Stimulated activated CD4-positive, alpha-beta T cell treated with anti-CD3 and anti-CD28 coated beads, Interleukin-4, amount 100 ng/mL, for 1 hour (primary cell): ENCODE measurements around the gene TRAPPC10.

Source experiments
- DNase-seq: peaks from one replicate; pipeline ENCODE4 v3.0.0-alpha.2; 2020

TRAPPC10 gene

DNA sequence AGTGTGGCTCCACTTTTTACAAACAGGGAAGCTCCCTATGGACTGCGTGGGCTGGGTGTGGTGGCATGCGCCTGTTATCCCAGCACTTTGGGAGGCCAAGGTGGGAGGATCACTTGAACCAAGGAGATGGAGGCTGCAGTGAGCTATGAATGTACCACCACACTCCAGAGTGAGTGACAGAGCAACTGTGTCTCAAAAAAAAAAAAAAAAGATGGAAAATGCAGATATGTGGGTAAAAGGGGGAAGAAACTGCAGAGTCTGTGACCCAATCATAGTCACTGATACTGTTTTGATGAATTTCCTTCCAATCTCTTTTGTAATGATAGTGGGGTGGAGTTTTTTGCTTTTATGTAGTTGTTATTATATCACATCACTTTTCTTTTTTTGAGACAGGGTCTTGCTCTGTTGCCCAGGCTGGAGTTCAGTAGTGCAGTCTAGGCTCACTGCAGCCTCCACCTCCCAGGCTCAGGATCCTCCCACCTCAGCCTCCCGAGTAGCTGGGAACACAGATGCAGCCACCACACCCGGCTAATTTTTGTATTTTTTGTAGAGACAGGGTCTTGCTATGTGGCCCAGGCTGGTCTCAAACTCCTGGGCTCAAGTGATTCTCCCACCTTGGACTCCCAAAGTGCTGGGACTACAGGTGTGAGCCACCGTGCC is 8.7 kb upstream of the TRAPPC10 start:
- no peak for DNase-seq

DNA sequence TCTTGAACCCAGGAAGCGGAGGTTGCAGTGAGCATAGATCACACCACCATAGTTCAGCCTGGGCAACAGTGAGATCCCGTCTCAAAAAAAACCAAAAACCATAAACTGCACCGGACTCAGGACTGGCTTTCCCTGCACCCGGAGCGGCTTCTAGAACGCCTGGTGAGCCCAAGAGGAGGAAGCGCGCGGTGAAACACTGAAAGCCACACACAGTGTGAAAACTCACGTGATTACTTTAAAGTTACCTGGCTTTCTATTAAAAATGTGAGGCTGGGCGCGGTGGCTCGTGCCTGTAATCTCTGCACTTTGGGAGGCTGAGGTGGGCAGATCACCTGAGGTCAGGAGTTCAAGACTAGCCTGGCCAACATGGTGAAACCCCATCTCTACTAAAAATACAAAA is 7.0 kb upstream of the TRAPPC10 start:
- no peak for DNase-seq

DNA sequence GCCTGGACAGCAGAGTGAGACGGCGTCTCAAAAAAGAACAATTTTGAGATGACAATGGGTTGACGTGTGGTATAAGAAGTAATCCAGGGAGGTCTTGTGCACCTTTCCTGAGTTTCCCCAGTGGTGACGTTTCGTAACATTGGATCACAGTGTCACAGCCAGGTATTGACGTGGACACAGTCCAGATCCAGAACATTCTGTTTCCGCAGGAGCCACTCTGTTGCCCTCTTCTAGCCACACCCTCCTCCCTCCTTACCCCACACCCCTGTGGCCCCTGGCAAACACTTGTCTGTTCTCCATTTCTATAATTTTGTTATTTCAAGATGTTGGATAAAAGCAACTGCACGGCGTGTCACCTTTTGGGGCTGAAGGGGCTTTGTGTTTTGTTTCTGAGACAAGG is 6.5 kb upstream of the TRAPPC10 start:
- DNase-seq, result no peak

DNA sequence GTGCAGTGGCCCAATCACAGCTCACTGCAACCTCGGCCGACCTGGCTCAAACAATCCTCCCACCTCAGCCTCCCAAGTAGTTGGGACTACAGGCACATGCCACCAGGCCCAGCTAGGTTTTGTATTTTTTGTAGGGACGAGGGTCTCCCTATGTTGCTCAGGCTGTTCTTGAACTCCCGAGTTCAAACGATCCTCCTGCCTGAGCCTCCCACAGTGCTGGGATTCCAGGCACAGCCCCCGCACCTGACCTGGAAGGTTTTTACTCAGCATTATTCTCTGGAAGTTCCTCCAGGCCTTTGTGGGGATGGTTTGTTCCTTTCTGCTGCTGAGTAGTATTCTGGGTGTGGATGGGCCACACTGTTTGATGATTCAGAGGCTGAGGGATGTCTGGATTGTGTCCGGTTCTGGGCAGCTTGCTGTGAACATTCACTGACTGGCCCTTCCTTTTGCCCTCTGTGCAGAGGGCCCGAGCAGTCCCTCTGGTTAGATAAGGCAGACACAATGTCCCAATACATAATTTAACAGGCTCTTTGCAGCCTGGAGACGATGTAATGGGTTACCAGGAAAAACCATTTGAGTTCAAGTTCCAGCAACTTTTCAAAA is 6.0 kb upstream of the TRAPPC10 start:
- no peak for DNase-seq

DNA sequence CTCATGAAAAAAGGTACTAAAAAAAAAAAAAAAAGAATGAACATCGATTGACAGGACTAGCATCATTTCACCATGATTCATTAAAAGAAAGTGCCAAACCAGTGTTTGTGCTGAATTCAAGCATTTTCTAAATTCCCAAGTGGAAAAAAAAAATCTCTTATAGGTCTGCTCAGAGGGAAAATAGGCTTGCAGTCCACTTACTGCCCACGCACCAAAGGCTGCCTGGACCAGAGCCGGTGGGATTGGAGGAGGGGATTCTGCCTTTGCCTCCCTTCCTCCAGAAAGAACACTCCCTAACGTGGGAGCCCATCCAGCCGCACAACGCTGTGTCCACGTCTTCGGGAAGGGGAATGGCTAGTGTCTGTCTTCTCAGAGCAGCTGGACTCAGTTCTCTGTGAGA is 5.5 kb upstream of the TRAPPC10 start:
- DNase-seq, result no peak

DNA sequence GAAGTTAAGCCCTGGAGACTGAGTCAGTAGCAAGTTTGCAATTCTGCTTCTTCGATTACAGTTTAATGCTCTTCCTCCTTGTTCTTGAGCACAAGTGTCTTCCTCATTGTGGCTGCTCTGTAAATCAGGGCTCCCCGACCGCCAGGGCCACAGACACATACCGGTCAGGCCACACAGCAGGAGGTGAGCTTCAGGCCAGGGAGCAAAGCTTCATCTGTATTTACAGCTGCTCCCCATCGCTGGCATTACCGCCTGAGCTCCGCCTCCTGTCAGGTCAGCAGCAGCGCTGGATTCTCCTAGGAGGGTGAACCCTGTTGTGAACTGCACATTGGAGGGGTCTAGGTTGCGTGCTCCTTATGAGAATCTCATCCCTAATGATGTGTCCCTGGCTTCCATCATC is 1.7 kb upstream of the TRAPPC10 start:
- DNase-seq, result no peak

DNA sequence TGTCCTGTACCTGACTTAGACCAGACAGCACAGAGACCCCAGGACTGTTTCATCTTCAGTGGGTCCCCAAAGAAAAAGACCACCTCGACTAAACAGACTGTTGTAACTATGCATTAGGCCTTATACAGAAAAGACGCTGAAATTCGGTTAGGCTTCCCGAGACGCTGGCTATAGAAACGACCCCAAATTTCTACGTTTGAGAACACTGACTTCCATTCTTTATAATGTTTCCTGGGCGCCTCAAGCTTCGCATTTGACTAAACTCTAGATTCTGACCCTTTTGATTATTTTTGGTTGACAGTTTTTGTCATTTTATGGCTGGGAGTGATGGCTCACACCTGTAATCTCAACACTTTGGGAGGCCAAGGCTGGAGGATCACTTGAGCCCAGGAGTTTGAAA is 986 bp upstream of the TRAPPC10 start:
- no peak for DNase-seq

DNA sequence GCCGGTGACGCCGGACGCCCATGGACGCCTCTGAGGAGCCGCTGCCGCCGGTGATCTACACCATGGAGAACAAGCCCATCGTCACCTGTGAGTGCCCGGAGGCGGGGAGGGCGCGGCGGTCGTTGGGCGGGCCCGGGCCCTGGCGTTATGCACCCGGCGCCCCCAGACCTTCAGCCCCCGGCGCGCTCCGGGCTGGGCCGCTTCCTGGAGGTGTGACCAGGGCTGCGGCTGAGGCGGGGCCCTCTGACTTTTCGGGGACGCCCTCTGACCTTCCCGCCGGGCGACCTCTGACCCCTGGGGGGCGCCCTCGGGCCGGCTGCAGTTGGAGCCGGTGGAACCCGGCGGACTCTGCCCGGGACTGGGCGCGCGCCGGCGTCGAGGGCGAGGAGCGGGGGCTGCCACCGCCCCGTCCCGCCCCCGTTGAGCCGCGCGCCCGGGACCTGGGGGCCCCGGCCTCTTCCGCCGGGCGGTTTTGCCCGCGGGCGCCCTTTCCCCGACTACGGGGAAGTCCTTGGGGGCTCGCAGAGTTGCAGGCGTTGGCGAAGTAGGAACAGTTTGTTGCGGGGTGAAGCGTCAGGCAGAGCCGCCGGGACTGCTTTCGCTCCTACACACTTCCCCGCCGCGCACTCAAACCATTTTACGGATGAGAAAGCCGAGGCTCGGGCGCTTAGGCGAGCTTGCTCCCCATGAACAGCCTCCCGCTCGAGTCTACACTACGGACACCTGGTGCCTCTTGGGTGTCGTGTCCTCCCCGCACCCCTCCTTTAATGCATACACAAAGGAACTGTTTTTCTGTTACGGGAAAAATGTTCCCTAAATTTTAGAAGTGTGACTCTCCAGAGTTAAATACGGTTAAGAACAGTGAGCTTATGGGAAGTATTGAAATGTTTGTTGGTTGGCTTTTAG is 618 bp downstream of the TRAPPC10 start:
- peak; percentile 83 for DNase-seq

DNA sequence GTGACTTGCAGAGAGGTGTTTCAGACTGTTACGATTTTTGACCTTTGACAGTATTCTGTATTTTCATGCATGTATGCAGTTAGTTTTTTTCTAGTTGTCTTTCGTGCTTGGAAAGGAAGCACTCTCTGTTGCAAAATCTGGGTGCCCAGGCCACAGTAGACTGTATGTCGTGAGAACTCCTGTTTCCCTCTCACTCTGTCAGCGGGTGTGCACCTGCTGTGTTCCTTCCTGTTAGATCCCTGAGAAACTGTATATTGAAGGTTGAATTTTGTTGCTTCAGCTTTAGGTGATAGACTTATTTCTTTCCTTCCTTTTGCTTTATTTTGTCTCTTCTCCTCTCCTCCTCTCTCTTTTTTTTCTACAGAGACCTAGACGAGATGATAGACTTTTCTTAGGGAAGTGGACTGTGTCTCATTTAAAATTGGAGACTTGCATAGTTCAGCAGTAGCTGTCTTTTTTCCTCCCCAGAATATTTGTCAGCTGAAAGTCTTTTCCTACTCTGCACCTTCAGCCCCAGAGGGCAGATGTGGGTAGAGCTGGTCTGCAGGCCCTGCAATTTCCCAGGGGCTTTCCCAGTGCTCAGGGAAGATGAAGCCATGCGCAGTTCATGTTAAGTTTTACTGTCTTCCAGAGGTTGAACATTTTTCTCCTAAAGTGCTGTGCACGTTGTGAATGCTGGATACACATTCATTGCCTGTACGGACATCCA is 1.4 kb downstream of the TRAPPC10 start:
- DNase-seq, result peak; percentile 42

DNA sequence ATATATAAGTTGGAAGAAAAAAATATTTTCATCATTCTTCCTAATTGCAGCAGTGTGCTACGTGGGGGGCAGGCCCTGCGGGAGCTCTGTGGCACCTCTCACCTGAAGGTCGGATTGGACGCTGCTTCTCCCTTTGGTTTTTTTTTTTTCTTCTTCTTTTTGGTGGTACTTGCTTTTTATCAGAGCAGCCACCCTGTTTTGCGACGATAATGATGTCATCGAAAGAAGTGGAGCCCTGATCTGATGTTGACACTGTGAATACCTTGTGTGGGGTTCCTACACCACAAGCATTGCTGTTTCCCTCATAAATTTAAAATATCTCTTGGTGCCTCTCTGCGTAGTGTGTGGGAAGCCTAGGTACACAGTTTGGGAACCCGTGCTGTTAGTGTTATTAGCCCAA is 5.5 kb downstream of the TRAPPC10 start:
- no peak for DNase-seq

DNA sequence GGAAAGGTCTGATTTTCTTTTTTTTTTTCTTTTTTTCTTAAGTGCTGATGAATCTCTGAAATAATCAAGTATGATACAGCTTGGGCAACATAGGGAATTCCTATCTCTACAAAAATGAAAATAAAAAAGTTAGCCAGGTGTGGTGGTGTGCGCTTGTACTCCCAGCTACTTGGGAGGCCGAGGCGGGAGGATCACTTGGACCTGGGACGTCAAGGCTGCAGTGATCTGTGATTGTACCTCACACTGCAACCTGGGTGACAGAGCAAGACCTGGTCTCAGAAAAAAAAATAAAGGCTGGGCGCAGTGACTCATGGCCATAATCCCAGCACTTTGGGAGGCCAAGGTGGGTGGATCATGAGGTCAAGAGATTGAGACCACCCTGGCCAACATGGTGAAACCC is 6.0 kb downstream of the TRAPPC10 start:
- no peak for DNase-seq

DNA sequence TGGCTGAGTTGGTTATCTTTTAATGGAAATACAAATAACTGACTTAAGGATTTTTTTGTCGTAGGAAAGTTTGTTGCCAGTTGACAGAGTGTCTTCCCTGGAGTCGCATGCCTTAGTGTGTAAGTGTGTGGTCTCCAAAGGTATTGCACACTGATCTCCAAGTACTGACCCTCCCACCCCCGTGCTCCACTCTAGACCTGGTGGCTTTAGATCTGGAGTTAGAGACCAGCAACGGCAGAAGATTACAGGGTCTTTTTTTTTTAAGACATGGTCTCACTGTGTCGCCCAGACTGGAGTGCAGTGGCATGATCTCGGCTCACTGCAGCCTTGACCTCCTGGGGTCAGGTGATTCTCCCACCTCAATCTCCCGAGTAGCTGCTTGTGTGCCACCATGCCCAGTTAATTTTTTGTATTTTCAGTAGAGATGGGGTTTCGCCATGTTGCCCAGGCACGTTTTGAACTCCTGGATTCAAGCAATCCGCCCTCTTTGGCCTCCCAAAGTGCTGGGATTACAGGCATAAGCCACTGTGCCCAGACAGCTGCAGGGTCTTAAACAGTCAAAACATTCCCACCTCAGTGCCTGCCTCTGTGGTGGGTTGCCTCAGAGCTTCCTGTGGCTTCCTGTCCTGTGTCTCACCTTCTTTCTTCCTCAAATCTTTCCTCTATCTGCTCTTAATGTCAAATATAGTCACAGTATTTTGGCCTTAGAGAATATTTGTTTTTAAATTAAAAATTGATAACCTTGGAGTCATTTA is 6.9 kb downstream of the TRAPPC10 start:
- DNase-seq, result no peak

DNA sequence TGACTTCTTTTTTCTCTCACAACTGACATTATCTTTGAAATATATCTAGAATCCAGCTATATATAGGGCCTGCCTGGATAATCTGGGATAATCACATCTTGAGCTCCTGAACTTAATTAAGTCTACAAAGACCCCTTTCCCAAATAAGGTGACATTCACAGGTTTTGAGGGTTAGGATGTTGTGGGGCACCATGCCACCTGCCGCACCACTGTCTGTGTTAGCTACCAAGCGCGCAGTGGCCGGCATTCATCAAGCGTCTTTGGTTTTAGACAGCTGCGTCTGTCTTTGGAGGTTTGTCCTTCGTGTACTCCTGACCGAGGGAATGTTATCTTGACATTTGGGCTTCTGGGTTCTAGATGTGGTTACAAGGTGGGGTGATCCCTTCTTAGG is 7.5 kb downstream of the TRAPPC10 start:
- DNase-seq, result no peak

DNA sequence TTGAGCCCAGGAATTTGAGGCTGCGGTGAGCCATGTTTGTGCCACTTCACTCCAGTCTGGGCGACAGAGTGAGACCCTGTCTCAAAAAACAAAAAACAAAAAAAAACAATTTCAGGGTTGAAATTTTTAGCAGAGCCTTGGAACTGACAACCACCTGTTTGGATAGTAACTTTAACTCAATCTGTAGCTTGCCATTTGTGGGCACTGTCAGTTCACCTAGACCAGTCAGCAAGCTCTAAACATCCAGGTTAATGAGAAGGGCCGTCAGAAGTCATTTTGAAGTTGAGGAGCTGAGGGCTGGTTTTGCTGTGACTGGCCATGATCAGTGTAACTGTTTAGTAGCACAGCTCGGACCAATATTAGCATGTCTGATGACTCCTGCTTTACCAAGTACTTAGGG is 8.4 kb downstream of the TRAPPC10 start:
- DNase-seq, result no peak

DNA sequence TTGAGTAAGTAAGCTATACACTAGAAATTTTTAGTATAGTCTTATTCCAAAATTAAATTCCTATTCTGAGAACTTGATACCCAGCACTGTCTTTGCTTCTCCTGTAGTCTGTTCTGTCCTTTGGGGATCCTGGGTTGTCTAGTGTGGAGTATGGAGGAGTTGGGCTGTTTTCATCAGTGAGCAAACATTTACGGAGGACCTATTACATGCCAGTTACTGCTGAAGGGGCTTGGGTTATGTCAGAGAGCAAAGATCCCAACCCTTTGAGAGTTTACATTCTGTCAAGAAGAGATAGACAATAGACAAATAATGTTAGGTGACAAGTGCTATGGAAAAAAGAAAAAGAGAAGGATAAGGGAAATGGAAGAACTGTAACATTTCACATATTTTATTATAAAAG is 9.0 kb downstream of the TRAPPC10 start:
- no peak for DNase-seq

DNA sequence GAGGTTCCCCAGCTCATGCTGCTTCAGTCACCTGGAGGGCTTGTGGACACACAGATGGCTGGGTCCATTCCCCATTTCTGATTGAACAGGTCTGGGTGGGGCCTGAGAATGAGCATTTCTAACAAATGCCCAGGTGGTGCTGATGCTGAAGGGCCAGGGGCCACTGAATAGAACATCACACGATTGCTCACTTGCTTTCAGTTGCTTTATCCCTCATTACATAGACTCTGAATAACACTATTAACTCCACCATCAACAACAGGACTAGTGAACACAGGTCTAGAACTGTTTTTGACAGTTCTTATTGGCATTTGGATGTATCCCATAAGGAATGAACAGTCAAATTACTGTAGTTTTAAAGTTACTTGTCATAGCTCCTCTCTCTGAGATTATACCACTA is 12.1 kb downstream of the TRAPPC10 start:
- DNase-seq, result no peak

DNA sequence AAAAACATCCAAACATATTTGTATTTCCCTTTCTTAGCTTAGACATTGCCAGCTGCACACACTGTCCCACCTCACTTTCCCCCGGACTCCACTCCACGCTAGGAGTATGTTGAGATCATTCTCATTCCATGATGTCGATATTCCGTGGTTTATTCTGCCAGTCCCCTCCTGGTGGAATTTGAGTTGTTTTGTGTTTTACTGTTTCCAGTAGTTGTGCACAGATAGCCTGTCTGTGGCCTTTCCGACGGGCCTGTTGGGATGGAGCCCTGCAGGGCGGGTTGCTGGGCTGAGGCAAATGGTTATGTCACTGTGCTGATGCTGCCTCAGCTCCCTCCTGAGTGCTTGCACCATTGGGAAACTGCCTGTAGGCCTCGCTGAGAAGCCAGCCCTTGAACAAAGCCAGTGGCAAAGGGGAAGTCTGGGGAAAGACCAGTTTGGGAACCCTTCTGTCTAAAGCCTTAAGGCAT is 12.8 kb downstream of the TRAPPC10 start:
- DNase-seq, result no peak

DNA sequence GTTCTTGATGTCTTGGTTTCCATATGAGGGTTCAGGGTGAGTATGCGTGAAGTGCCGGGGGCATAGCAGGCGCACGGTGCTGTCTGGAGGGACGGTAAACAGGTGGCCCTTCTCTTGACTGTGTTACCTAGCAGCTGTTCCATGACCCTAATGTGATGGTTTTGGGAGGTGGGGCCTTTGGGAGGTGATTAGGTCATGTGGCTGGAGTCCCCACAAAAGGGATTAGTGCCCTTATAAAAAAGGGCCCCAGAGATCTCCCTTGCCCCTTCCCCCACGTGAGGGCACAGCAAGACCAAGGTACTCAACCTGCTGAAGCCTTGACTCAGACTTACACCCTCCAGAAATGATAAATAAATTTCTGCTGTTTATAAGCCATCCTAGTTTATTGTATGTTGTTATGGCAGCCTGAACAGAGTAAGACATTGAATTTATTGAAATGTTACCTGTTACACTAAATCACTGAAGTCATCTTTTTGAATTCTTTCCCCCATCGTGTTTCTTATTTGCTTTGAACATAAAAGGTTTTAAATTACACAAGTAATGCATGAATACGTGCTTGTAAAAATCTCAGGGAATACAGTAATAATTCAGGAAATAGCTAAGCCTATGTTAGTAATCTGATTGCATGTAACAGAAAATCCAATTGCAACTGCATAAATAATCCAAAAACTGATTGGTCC is 15.6 kb downstream of the TRAPPC10 start:
- no peak for DNase-seq

DNA sequence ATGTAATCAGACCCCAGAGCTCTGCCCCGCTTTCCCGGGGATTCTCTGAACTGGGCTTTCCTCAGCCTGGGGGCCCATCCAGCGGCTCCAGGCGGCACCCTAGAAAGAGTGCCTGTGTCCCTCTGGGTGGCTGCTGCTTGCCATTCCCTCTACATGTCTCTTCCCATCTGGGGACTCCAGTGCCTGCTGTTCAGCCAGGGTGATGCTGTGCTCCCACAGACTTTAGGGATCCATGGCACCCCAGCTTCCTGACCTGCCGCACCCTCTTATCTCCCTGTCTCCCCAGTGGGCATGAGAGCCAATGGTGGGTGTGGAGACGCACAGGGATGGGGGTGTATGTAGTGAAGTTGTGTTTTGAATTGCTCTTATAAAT is 16.2 kb downstream of the TRAPPC10 start:
- DNase-seq, result no peak

DNA sequence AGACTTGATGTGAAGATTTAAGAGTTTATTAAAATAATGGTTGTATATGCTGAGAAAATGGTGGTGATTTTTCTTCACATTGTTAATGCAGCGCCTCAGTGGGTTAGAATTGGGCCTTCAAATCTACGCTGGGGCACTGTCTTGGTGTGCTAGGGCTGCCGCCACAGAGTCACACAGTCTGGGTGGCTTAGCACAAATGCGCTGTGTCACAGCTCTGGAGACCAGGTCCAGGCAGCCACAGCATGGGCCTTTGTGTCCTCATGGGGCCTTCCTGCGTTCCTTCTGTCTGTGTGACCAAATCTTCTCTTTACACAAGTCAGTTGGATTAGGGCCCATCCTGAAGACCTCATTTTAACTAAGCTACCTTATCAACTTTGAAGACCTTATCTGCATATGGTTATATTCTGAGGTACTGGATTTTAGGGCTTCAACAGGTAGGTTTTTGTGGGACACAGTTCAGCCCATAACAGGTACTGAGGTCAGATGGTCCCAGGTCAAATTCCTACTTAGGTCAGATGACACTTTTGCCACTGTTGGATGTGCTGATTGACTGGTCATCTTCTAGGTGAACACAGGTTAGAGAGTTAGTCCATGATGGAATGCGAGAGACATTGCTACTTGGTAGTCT is 17.5 kb downstream of the TRAPPC10 start:
- DNase-seq, result no peak

DNA sequence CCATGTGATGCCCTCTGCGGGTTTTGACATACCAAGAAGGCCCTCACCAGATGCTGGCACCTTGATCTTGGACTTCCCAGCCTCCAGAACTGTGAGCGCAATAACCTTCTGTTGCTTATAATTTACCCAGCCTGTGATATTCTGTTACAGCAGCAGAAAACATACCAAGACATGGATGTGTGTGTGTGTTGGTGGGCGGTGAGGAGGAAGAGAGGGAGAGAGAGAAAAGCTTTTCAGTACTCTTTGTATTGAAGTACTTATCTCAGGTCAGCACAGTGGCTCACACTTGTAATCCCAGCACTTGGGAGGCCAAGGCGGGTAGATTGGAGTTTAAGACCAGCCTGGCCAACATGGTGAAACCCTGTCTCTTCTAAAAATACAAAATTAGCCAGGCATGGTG is 23.1 kb downstream of the TRAPPC10 start:
- no peak for DNase-seq

DNA sequence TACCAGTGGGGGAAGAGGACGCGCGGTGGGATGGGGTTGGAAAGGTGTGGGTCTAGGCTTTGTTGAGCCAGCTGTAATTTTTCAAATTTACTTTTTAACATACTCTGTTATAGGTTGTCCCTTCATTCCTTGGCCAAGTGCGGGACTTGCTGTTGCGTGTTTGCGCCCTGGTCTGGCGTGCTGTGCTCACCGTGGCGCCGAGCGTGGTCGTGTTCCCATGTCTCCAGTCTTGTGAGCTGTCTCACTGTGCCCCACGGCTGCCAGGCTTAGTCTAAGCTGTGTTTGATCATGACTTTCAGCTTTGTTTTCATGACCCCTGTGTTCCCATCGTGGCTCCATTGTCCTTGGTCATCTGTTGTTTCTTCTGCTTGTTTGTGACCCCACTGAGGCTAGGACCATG is 26.0 kb downstream of the TRAPPC10 start:
- DNase-seq, result no peak
